ENCODE data around the gene HSD17B2. TPM values are rescaled to one million over a fixed set of nuclear protein-coding genes. Genes with fewer than 3 reads are reported as not detected.

The HSD17B2 gene
- total and polyA plus RNA-seq, 7 donors, result 0.16 to 0.19 TPM; not detected in 5

DNA sequence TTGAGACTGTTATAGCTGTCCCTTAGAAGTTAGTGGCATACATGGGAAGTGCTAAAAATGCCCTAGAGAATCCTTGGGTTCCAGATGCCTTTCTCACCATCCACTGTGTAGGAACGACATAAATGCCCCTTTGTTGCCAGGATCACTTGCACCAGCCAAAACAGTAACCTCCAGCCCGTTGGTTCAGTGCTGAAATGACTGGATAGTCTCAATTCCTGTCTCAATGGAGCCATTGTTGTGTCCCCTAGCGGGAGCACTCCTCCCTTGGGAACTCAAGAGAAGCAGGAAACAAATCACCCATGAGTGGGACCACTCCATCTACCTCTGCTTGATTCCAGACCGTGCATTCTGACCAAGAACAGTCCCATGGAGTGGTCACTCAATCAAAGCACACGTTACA is 111.9 kb downstream of the HSD17B2 start:
- Histone ChIP-seq H3K36me3 (ENCODE audit: insufficient read depth in 1 of 2, low read depth in 1 of 2) (peaks cover 5 to 21% of the 10 kb centered on the region in 2 donors), H3K27me3 (ENCODE audit: insufficient read depth in 3 of 3, low read length in 2 of 3) (no peaks in the 10 kb centered on the region), H3K4me1 (no peaks in the 10 kb centered on the region), H3K27ac (no peak overlapping the region), H3K9me3 (no peaks in the 10 kb centered on the region), H3K4me3 (no peak overlapping the region)
- intact Hi-C loops (cut with DNase I), result no loop called here
- TF ChIP-seq, protein P1, sequence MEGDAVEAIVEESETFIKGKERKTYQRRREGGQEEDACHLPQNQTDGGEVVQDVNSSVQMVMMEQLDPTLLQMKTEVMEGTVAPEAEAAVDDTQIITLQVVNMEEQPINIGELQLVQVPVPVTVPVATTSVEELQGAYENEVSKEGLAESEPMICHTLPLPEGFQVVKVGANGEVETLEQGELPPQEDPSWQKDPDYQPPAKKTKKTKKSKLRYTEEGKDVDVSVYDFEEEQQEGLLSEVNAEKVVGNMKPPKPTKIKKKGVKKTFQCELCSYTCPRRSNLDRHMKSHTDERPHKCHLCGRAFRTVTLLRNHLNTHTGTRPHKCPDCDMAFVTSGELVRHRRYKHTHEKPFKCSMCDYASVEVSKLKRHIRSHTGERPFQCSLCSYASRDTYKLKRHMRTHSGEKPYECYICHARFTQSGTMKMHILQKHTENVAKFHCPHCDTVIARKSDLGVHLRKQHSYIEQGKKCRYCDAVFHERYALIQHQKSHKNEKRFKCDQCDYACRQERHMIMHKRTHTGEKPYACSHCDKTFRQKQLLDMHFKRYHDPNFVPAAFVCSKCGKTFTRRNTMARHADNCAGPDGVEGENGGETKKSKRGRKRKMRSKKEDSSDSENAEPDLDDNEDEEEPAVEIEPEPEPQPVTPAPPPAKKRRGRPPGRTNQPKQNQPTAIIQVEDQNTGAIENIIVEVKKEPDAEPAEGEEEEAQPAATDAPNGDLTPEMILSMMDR (IDR thresholded peaks at IDR 0.05), result no peak
- no peak for ATAC-seq
- DNase-seq, result no peak
- 82 to 88% (median 87%) methylated on average over 5 of the region's 5 CpGs for WGBS, 3 donors

- no peak for DNase-seq
- Histone ChIP-seq H3K4me1 (no peaks in the 10 kb centered on the region), H3K36me3 (ENCODE audit: insufficient read depth in 1 of 2, low read depth in 1 of 2) (peaks cover 5 to 21% of the 10 kb centered on the region in 2 donors), H3K27ac (no peak overlapping the region), H3K9me3 (no peaks in the 10 kb centered on the region), H3K4me3 (no peak overlapping the region), H3K27me3 (ENCODE audit: insufficient read depth in 3 of 3, low read length in 2 of 3) (no peaks in the 10 kb centered on the region)
- 98 to 99% (median 99%) methylated on average over 5 of the region's 5 CpGs for WGBS, 3 donors
- intact Hi-C loops (cut with DNase I), result no loop called here
- TF ChIP-seq, protein P1 (IDR thresholded peaks at IDR 0.05), result no peak
- ATAC-seq, result no peak
Measured at GRCh38 chr16:82147546-82147945, 112.5 kb downstream of the HSD17B2 start.

Other genes starting within 250 kb of the HSD17B2 start
- under 1 TPM in 2 of 4 donors, not detected in 2; 0.02 to 0.04 TPM for gene SDR42E1, start 23.8 kb upstream of the HSD17B2 start, total RNA-seq
- under 1 TPM in 2 of 3 donors, not detected in 1; 0.01 to 0.03 TPM for gene SDR42E1, start 23.8 kb upstream of the HSD17B2 start, polyA plus RNA-seq
- 10 to 100 TPM in 1 of 4 donors, 1 to 10 TPM in 3; 5.3 to 11.8 (median 8.9) TPM for gene MPHOSPH6, start 135.0 kb downstream of the HSD17B2 start, total RNA-seq
- gene MPHOSPH6, start 135.0 kb downstream of the HSD17B2 start, polyA plus RNA-seq, result 10 to 100 TPM; 14.8 to 38.4 (median 22.7) TPM

Data from psoas muscle (tissue), 8 donors.